GM18507 (cell line): ENCODE data around the gene ATG2A.

Experiments used
- DNase-seq: peaks from one replicate; pipeline ENCODE4 v3.0.0; 2011; ENCODE audit warnings: low read depth; ENCODE audit not compliant: insufficient read length; ENCODE audit errors: extremely low spot score
- FAIRE-seq: peaks from 2 replicates; lab custom pipeline; 2011; peaks lifted over from hg19 to GRCh38; lab: Jason Lieb, UNC

The ATG2A gene

GRCh38 chr11:64916775-64917662 lies at the start of gene ATG2A:
ATG2A (minus strand) TSS chr11:64917209; CDS start chr11:64917135, 74 bp downstream.
- peak; percentile 98 for FAIRE-seq
- DNase-seq: peak; percentile 97

DNA sequence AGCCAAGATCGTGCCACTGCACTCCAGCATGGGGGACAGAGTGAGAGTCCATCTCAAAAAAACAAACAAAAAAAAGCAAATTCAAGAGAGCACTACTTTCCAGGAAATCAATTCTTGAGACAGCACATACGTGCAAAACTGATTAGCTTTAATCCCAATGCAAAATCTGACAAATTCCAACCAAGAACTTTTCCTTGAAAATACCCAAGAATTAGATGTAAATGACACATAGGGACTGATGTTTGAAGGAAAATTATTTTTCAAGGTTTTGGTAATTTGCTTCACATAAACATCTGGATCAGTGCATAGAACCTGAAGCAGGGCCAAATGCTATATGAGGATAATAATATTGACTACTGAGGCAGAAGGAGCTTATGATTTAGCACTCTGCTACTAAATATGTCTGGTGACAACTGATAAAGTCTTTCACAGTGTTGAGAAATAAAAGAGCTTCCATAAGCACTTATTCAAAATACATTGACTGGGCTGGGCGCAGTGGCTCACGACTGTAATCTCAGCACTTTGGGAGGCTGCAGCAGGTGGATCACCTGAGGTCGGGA lies 46.1 kb upstream of the ATG2A start:
- DNase-seq (no peak), FAIRE-seq (no peak)

DNA sequence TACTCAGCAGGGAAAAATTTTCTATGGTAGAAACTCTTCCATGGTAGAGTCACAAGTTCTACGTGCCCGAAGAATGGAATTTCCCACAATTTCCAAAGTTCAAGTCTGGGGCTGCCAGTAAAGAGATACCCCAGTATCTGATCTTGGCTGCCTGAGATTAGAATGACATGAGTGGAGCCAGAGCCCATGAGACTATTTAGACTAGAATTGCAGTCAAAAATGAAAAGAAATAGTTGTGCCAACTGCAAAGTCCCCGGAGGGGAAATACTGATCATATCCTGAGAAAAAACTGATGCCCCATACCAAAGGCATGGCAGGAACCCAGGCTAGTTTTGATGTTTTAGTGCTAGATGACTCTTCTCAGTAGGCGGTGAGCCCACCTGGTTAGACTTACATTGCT lies 43.7 kb upstream of the ATG2A start:
- FAIRE-seq: no peak

GRCh38 chr11:64959498-64959897 lies 42.5 kb upstream of the ATG2A start:
- DNase-seq (no peak), FAIRE-seq (no peak)

More for the DNA sequence above, 43.7 kb upstream of the ATG2A start:
- no peak for DNase-seq

- no peak for FAIRE-seq
- no peak for DNase-seq
Observed at GRCh38 chr11:64954201-64954600, 37.2 kb upstream of the ATG2A start.

DNA sequence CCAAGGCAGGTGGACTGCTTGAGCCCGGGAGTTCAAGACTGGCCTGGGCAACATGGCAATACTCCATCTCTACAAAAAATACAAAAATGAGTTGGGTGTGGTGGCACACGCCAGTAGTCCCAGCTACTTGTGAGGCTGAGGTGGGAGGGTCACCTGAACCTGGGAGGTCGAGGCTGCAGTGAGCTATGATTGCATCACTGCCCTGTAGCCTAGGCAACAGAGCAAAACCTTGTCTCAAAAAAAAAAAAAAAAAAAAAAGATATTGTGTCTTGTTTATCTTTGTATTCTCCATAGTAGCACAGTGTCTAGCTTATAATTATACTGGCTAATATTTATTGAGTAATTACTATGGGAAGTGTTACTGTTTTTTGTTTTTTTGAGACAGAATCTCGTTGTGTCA lies 34.5 kb upstream of the ATG2A start:
- DNase-seq: no peak
- FAIRE-seq: no peak

GRCh38 chr11:64947208-64947814 lies 30.3 kb upstream of the ATG2A start:
- DNase-seq (no peak), FAIRE-seq (no peak)

DNA sequence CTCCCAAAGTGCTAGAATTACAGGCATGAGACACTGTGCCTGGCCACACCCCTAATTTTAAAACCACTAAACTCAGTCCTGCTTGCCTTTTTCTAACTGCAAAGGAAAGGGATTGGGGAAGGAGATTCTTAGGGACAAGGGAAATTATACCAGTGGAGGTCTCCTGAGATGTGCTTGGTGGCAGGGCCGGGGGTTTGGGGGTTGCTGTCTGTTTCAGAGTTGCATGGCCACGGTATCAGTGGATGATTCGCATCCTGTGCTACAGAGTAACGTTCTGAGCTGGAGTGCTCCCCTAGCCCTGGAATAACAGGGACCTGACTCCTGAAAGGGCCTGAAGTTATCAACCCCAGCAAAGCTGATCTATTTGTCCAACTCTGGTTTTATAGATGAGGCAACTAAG lies 19.5 kb upstream of the ATG2A start:
- FAIRE-seq (no peak), DNase-seq (no peak)

- FAIRE-seq (no peak), DNase-seq (no peak)
Observed at GRCh38 chr11:64935359-64936081, 18.5 kb upstream of the ATG2A start, which contains the start of gene GPHA2. GPHA2 (minus strand) TSS chr11:64935893; CDS start chr11:64935460, 433 bp downstream.

GRCh38 chr11:64934682-64935358 lies 17.8 kb upstream of the ATG2A start:
- FAIRE-seq (no peak), DNase-seq (no peak)

DNA sequence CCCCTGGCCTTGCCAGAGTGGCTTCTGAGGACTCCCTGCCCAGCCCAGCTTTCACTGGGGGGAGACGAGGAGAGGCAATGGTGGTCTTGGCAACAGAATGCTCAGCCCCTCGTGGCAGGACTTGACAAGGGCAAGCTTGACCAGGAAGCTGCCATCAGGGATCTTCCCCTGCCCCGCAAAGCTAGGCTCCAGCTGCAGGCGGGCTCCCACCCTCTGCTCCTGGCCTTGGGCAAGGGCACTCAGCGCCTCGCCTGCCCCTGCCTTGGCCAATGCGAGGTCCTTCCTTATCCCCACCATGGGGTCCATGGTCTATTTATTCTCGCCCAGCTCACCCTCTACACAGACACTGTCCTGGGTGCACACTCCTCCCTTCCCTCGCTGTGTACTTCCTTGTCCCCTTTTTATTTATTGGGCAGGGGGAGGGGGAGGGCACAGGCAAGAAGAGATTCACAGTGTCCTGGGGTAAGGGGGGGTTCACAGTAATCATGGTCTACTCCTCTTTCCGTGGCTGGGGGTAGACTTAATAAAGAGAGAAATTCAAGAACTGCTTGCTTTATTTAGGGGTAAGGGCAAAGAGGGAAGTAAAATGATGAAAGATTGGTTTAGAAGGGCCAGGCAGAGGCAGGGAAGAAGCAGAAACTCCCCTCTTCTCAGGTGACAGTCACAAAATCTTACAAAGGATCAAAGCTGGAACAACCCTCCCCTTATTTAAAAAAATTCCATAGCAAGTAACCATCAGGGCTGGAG lies 17.1 kb upstream of the ATG2A start:
- no peak for DNase-seq

GRCh38 chr11:64933213-64933934 lies 16.4 kb upstream of the ATG2A start:
- DNase-seq (no peak), FAIRE-seq (no peak)

More for the DNA sequence above, 17.1 kb upstream of the ATG2A start:
- FAIRE-seq: no peak

- DNase-seq: no peak
- no peak for FAIRE-seq
Observed at GRCh38 chr11:64932324-64932723, 15.3 kb upstream of the ATG2A start.

DNA sequence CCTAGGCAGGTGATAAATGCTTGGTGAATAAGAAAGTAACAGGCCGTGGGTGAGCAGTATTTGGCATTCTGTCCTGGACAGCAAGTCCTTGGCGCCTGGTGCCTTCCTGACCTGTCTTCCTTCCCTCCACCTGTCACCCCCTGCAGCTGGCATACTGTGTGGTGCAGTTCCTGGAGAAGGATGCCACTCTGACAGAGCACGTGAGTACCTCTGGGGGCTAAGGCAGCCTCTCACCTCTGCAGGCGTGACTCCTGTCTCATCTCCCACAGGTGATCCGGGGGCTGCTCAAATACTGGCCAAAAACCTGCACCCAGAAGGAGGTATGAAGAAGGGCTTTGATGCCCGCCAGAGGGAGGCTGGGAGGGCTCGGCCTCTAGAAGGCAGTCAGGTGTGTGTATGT lies 14.3 kb upstream of the ATG2A start:
- no peak for DNase-seq

DNA sequence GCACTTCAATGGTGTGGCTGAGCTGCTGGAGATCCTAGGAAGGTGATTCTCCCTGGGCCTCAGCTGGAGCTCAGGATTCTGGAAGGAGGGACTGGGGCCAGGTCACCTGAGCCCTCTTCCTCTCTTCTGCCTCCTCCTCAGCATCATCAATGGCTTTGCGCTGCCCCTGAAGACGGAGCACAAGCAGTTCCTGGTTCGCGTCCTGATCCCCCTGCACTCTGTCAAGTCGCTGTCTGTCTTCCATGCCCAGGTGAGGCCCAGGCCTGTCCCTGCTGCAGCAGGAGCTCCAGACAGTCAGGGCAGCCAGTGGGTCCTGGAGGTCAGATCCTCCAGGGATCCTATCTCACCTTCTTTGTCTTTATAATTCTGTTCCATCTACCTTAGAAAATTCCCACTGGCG lies 13.3 kb upstream of the ATG2A start:
- DNase-seq (no peak), FAIRE-seq (no peak)

More for the DNA sequence above, 14.3 kb upstream of the ATG2A start:
- FAIRE-seq: no peak

GRCh38 chr11:64929625-64930024 lies 12.6 kb upstream of the ATG2A start:
- no peak for DNase-seq
- no peak for FAIRE-seq

GRCh38 chr11:64928957-64929356 lies 11.9 kb upstream of the ATG2A start:
- FAIRE-seq: no peak
- no peak for DNase-seq

- no peak for FAIRE-seq
Observed at GRCh38 chr11:64926689-64927088, 9.7 kb upstream of the ATG2A start.

More at GRCh38 chr11:64926689-64927088, 9.7 kb upstream of the ATG2A start:
- no peak for DNase-seq
